HG03280 (cell line): Measurements from ENCODE around the gene PDIA5.
"Not testable (repeated sequence)": the region's sequence is repeated elsewhere in the genome, so short reads cannot be mapped to it uniquely, and the experiment has no call there.

Experiments used
- ATAC-seq: cut with Tn5 transposase; IDR thresholded peaks from one replicate; pipeline ENCODE4 v1.9.1; 2021; ENCODE audit warnings: mild to moderate bottlenecking, moderate library complexity; ENCODE audit not compliant: unreplicated experiment

Gene PDIA5

GRCh38 chr3:123112232-123112631 lies 45.4 kb downstream of the PDIA5 start:
- ATAC-seq: no peak

GRCh38 chr3:123112656-123113055 lies 45.8 kb downstream of the PDIA5 start:
- not testable (repeated sequence) for ATAC-seq

- ATAC-seq: no peak
These were observed 47.1 kb downstream of the PDIA5 start for GRCh38 chr3:123113889-123114450.

- ATAC-seq: no peak
These were observed 49.3 kb downstream of the PDIA5 start for GRCh38 chr3:123116116-123116515.

- ATAC-seq: no peak
These were observed 52.6 kb downstream of the PDIA5 start for GRCh38 chr3:123119388-123119787.

- no peak for ATAC-seq
These were observed 53.0 kb downstream of the PDIA5 start for GRCh38 chr3:123119802-123120201.

GRCh38 chr3:123120573-123120972 lies 53.7 kb downstream of the PDIA5 start:
- ATAC-seq: no peak

GRCh38 chr3:123122057-123122456 lies 55.2 kb downstream of the PDIA5 start:
- ATAC-seq: no peak

GRCh38 chr3:123122525-123123315 lies 55.9 kb downstream of the PDIA5 start:
- ATAC-seq: no peak

- no peak for ATAC-seq
These were observed 57.1 kb downstream of the PDIA5 start for GRCh38 chr3:123123716-123124616.

- no peak for ATAC-seq
These were observed 58.1 kb downstream of the PDIA5 start for GRCh38 chr3:123124971-123125370.

- no peak for ATAC-seq
These were observed 59.2 kb downstream of the PDIA5 start for GRCh38 chr3:123126031-123126430.

- no peak for ATAC-seq
These were observed 59.8 kb downstream of the PDIA5 start for GRCh38 chr3:123126653-123127052.

GRCh38 chr3:123129092-123129491 lies 62.3 kb downstream of the PDIA5 start:
- no peak for ATAC-seq

GRCh38 chr3:123129532-123129931 lies 62.7 kb downstream of the PDIA5 start:
- ATAC-seq: no peak

- ATAC-seq: no peak
These were observed 63.4 kb downstream of the PDIA5 start for GRCh38 chr3:123130079-123130750.

GRCh38 chr3:123134671-123135070 lies 67.8 kb downstream of the PDIA5 start:
- ATAC-seq: no peak

GRCh38 chr3:123137001-123137400 lies 70.2 kb downstream of the PDIA5 start:
- ATAC-seq: no peak

GRCh38 chr3:123138839-123139444 lies 72.1 kb downstream of the PDIA5 start:
- ATAC-seq: no peak

GRCh38 chr3:123139522-123139921 lies 72.7 kb downstream of the PDIA5 start:
- no peak for ATAC-seq

- ATAC-seq: no peak
These were observed 73.7 kb downstream of the PDIA5 start for GRCh38 chr3:123140550-123140949.
